SIG-M5 treated with dmso at 0.1 percent for 504 hours (cell line): ENCODE results near the gene FAM53B.

Experiments
- DNase-seq: peaks from one replicate; lab custom pipeline; 2025; ENCODE audit not compliant: unreplicated experiment; lab: John Stamatoyannopoulos, UW

FAM53B gene

GRCh38 chr10:124632064-124632531 lies 112.1 kb downstream of the FAM53B start:
- DNase-seq, result no peak

GRCh38 chr10:124630551-124630950 lies 113.6 kb downstream of the FAM53B start:
- no peak for DNase-seq

GRCh38 chr10:124629842-124630241 lies 114.3 kb downstream of the FAM53B start:
- no peak for DNase-seq

GRCh38 chr10:124629415-124629814 lies 114.8 kb downstream of the FAM53B start:
- no peak for DNase-seq

- DNase-seq, result no peak
Measured at GRCh38 chr10:124628676-124629021, 115.5 kb downstream of the FAM53B start.

GRCh38 chr10:124627866-124628675 lies 116.1 kb downstream of the FAM53B start:
- no peak for DNase-seq

GRCh38 chr10:124626759-124627380 lies 117.3 kb downstream of the FAM53B start:
- DNase-seq, result peak; percentile 17

GRCh38 chr10:124625831-124626238 lies 118.3 kb downstream of the FAM53B start:
- DNase-seq, result no peak

- DNase-seq, result no peak
Measured at GRCh38 chr10:124624895-124625294, 119.3 kb downstream of the FAM53B start.

- DNase-seq, result no peak
Measured at GRCh38 chr10:124624466-124624865, 119.7 kb downstream of the FAM53B start.

GRCh38 chr10:124624006-124624405 lies 120.2 kb downstream of the FAM53B start:
- DNase-seq, result no peak

- no peak for DNase-seq
Measured at GRCh38 chr10:124622866-124623536, 121.2 kb downstream of the FAM53B start.

GRCh38 chr10:124622158-124622557 lies 122.0 kb downstream of the FAM53B start:
- DNase-seq, result no peak

- no peak for DNase-seq
Measured at GRCh38 chr10:124621637-124622036, 122.5 kb downstream of the FAM53B start.

GRCh38 chr10:124619802-124620490 lies 124.2 kb downstream of the FAM53B start:
- no peak for DNase-seq

GRCh38 chr10:124619195-124619594 lies 125.0 kb downstream of the FAM53B start:
- no peak for DNase-seq

- DNase-seq, result no peak
Measured at GRCh38 chr10:124618470-124619073, 125.6 kb downstream of the FAM53B start.

- DNase-seq, result no peak
Measured at GRCh38 chr10:124616836-124617130, 127.4 kb downstream of the FAM53B start.

GRCh38 chr10:124616040-124616835 lies 127.9 kb downstream of the FAM53B start:
- DNase-seq, result no peak

- no peak for DNase-seq
Measured at GRCh38 chr10:124615259-124615658, 128.9 kb downstream of the FAM53B start.
